ENCODE measurements around the gene OR8D4. TPM values are rescaled to one million over a fixed set of nuclear protein-coding genes. Genes with fewer than 3 reads are reported as not detected.

The OR8D4 gene
- total RNA-seq: not detected in 2 replicates

DNA sequence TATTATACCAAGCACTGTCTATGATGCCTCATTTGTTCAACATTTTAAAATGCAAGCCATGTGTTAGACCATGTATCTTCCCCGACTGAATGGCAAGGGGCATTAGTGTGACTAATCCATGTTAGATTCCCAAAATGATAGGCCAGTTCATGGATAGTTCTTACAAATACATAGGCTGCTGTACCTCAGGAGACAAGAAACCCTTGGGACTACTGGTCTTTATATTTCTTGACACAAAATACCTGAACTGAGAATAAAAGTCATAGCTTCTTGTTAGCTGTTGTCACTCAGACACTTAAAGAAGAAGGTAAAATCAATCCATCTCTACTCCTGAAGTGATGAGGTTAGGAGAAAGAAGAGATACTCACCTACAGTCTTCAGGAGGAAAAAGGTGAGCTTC is at the start of gene OR8D4:
Gene OR8D4, plus strand, starts transcription at position 301 of the 400 bp plus-strand sequence. CDS start 4,265 bp downstream, outside the sequence.

DNA sequence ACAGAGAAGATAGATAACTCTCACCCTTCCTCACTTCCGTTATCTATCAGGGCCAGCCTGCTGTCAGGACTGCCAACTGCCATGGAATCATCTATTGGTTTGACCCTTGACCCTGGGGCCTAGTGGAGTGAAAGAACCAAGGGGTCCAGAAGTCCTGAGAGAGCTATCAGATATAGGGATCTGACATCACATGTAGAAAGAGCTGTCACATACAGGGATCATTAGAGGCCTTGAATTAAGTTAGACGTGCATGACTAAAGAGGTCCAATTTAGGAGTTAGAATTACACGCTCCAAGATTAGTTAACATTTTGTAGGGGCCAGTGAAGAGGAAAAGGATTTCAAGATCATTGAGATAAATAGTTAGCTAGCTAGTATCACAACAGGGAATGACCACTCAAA is 16.4 kb upstream of the OR8D4 start, which contains the start of gene TMEM225:
Gene TMEM225, minus strand, starts transcription at position 101 of the 400 bp plus-strand sequence. CDS start 245 bp downstream, outside the sequence.

DNA sequence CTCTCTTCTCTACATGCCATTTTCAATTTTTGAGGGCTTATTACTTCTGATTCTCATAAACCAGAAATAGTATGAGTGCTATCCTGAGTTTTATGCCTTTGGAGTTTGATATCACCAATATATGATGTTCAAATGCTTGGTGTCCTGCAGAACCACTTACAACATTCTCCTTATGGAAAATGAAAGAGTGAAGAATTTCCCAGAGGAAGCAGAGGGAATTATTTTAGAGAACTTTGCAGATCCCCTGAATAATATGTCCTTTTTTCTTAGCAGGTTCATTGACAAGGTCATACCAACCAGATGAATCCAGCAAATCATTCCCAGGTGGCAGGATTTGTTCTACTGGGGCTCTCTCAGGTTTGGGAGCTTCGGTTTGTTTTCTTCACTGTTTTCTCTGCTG is 37.4 kb downstream of the OR8D4 start, which contains the start of gene OR4D5:
Gene OR4D5, plus strand, starts transcription at position 301 of the 400 bp plus-strand sequence. Its CDS starts 0 bp downstream, at position 301.

DNA sequence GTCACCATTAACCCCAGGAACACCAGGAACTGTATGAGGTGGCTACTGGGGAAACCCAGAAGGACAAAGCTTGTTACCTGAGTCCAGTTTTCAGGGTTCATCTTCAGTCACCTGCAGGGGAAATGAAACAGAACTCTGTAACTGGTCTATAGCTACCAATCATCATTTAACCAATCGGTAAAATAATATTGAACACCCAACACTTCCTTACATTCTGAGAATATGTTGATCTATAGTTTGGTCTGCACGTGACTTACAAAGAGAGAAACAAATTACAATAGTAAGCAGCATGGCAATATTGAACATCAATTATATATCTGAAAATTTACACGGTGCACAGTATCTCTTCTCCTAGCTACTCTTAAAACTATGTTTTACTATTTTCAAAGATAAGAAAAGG is 41.8 kb downstream of the OR8D4 start, which contains the start of gene OR6T1:
Gene OR6T1, minus strand, starts transcription at position 101 of the 400 bp plus-strand sequence. Its CDS starts 0 bp downstream, at position 101.

Other genes starting within 250 kb of the OR8D4 start
- 0.18 TPM in 1 of 2 replicates, not detected in the other for gene SCN3B, start 247.5 kb upstream of the OR8D4 start, total RNA-seq
- 2.9 and 5.7 TPM in 2 replicates for gene ZNF202, start 160.5 kb upstream of the OR8D4 start, total RNA-seq
- not detected in 2 replicates for gene OR6X1, start 147.6 kb upstream of the OR8D4 start, total RNA-seq
- not detected in 2 replicates for gene OR6M1, start 95.8 kb upstream of the OR8D4 start, total RNA-seq
- gene TMEM225, start 16.5 kb upstream of the OR8D4 start, total RNA-seq: not detected in 2 replicates
- not detected in 2 replicates for gene OR4D5, start 37.5 kb downstream of the OR8D4 start, total RNA-seq
- not detected in 2 replicates for gene OR6T1, start 41.7 kb downstream of the OR8D4 start, total RNA-seq
- gene OR10S1, start 75.6 kb downstream of the OR8D4 start, total RNA-seq: not detected in 2 replicates
- not detected in 2 replicates for gene OR10G6, start 93.0 kb downstream of the OR8D4 start, total RNA-seq
- gene OR10G4, start 110.8 kb downstream of the OR8D4 start, total RNA-seq: not detected in 2 replicates
- gene OR10G9, start 120.8 kb downstream of the OR8D4 start, total RNA-seq: not detected in 2 replicates
- gene OR10G8, start 124.6 kb downstream of the OR8D4 start, total RNA-seq: not detected in 2 replicates
- gene OR10G7, start 139.2 kb downstream of the OR8D4 start, total RNA-seq: not detected in 2 replicates
- gene VWA5A, start 213.3 kb downstream of the OR8D4 start, total RNA-seq: 10.1 and 14.5 TPM in 2 replicates